Colonic mucosa (tissue), 4 donors: Measurements from ENCODE around the gene AUTS2. TPM values are rescaled to one million over a fixed set of nuclear protein-coding genes. Genes with fewer than 3 reads are reported as not detected.

Experiments
- DNase-seq: peaks from one replicate; pipeline ENCODE4 v3.0.0-alpha.2; 2020
- H3K27ac ChIP-seq: fragments of 200-600 bp; one replicate; pipeline ENCODE4 v1.8.0; 2021
- H3K27me3 ChIP-seq: fragments of 200-600 bp; one replicate; pipeline ENCODE4 v1.8.0; 2021
- H3K36me3 ChIP-seq: fragments of 200-600 bp; one replicate; pipeline ENCODE4 v1.8.0; 2021
- H3K4me1 ChIP-seq: fragments of 200-600 bp; one replicate; pipeline ENCODE4 v1.8.0; 2021; ENCODE audit warnings: mild to moderate bottlenecking
- H3K4me3 ChIP-seq: fragments of 200-600 bp; one replicate; pipeline ENCODE4 v1.8.0; 2021
- H3K9ac ChIP-seq, 2 donors: one replicate each; pipeline ENCODE4 v1.7.0; 2013; ENCODE audit warnings: control low read depth in 2 of 2, low read depth in 2 of 2, low read length in 2 of 2
- H3K9me3 ChIP-seq: fragments of 200-600 bp; one replicate; pipeline ENCODE4 v1.8.0; 2021
- CTCF ChIP-seq: fragments of 200-600 bp; IDR thresholded peaks from one replicate; pipeline ENCODE4 v1.8.0; 2022; ENCODE audit warnings: antibody characterized with exemption, mild to moderate bottlenecking
- intact Hi-C: fragments of 100-400 bp; cut with DNase I; formaldehyde crosslinking; loops from one replicate; pipeline ENCODE4 v1.14.1; 2022
- total RNA-seq, 2 donors: library from RNA; stranded (reverse); fragmentation: NEBNext Ultra II Directional in 1 of 2; extraction: Animal tissue kit (Norgen Biotek cat#: 25700) in 1 of 2; gene quantifications; one replicate each; pipeline ENCODE4 v1.2.1, GENCODE V29; 2021
- donor health status: healthy.
- donor health status: DM: no; HTN: no; CAD: no.
- donor health status: DM: no; HTN: no; CAD: no.

The AUTS2 gene
- total RNA-seq, 2 donors from 2014 or later: 39.8 to 42.3 TPM

DNA sequence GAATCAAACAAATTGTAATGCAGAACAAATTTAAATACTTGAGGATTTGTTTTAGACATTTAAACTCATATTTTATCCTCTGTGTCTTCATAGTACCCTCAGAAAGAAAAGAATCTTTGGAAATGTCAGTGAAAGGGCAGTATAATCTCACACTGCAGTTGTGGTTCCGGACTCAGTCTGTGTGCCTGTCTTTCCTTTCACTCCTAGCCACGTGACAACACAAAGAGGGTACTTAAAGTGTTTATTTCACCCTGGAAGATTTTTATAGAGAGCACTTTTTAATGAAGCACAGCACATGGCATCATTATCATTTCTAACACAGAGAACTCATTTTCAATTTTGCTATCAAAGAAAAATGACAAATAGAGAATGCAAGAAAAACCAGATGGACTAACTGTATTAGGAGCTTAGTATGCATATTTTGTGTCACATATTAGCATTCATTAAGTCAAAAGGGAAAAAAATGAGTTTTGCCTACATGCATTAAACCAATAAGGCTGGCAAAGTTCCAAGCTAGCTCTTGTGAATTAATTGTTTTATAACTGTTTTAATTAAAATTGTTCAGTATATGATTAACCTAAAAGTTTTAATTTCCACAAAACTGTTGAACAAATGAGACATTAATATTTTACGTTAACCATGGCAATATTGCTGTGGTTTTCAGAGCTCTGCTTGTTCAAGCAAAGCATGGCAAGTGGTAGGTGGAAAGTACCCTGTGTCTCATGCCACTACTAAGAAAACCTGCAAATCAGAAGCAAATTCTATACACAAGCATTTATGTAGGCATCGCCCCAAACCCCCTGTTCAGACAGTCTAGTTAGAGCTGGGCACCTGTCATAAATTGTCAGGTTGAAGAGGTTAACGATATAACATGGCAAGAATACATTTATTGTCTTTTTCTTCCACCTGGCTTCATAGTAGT lies 65.9 kb downstream of the AUTS2 start:
- no peak for TF ChIP-seq CTCF
- intact Hi-C loops: no loop called here

DNA sequence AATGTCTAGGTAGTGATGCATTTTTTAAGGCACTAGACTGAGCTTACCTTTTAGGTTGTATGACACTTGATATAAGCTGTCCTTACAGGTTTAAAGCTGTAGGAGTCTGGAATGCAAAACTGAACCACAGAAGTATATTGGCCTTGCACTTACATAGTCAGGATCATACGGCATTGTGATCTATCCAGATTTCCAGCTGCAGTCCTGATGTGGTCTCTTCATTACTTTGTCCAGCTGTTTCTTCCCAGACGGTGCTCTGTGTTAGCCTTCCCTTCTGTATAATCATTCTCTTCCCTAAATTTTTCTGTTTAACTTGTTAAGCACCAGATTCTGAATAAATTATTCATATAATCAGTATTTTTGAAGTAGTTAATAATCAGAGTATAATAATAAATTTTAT lies 67.1 kb downstream of the AUTS2 start:
- no peak overlapping the region for H3K27ac ChIP-seq
- DNase-seq: no peak
- intact Hi-C loops: no loop called here
- H3K9me3 ChIP-seq: no peaks in the 10 kb centered on the region
- no peak overlapping the region for H3K9ac ChIP-seq
- no peak overlapping the region for H3K4me3 ChIP-seq
- no peaks in the 10 kb centered on the region for H3K27me3 ChIP-seq
- H3K36me3 ChIP-seq: no peaks in the 10 kb centered on the region
- no peak for TF ChIP-seq CTCF
- no peaks in the 10 kb centered on the region for H3K4me1 ChIP-seq

More for the DNA sequence above, 65.9 kb downstream of the AUTS2 start:
- no peaks in the 10 kb centered on the region for H3K9me3 ChIP-seq
- no peaks in the 10 kb centered on the region for H3K4me1 ChIP-seq
- no peak overlapping the region for H3K27ac ChIP-seq
- H3K4me3 ChIP-seq: no peak overlapping the region
- no peaks in the 10 kb centered on the region for H3K27me3 ChIP-seq
- DNase-seq: no peak
- no peak overlapping the region for H3K9ac ChIP-seq
- no peaks in the 10 kb centered on the region for H3K36me3 ChIP-seq

DNA sequence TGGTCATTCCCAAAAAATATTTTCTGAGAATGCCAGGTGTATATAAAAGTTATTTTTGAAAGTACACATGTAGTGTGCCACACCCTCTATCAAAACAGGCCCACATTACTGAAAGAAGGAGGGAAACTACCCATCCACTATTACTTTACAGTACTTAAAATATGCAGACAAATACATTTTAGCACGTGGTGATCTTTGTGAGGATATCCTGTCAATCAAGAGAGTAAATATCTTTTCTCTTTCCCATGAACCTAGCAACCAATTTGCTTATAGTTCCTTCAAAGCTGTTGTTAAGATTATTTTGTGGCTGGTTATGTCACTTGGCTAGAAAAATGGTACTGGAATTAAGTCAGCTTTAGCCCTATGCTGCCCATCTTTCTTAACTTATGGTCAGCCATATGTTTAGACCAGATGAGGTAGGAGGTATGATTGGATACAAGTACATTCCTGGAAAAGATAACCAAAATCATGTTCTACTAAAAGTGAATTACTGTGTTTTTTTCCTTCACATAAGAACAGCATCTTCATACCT lies 70.1 kb downstream of the AUTS2 start:
- H3K4me1 ChIP-seq: no peaks in the 10 kb centered on the region
- H3K27me3 ChIP-seq: no peaks in the 10 kb centered on the region
- H3K9ac ChIP-seq: no peak overlapping the region
- H3K36me3 ChIP-seq: no peaks in the 10 kb centered on the region
- no peak for TF ChIP-seq CTCF
- H3K4me3 ChIP-seq: no peak overlapping the region
- no peak overlapping the region for H3K27ac ChIP-seq
- H3K9me3 ChIP-seq: no peaks in the 10 kb centered on the region
- intact Hi-C loops: no loop called here
- no peak for DNase-seq

DNA sequence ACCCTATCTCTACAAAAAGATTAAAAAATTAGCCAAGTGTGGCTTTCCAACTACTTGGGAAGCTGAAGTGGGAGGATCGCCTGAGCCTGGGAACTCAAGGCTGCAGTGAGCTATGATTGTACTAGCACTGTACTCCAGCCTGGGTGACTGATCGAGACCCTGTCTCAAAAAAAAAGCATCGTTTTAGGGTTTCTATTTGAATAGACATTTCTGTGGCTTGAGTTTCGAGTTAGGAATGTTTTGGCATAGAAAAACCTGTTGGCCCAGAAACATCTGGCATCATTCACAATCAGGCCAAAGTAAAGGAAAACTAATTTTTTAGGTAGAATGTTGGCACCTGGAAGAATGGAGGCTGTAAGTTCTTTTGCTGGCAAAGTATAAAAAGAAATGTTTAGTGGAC lies 72.4 kb downstream of the AUTS2 start:
- H3K9me3 ChIP-seq: no peaks in the 10 kb centered on the region
- DNase-seq: no peak
- no peak for TF ChIP-seq CTCF
- no peak overlapping the region for H3K9ac ChIP-seq
- intact Hi-C loops: no loop called here
- no peaks in the 10 kb centered on the region for H3K36me3 ChIP-seq
- no peaks in the 10 kb centered on the region for H3K4me1 ChIP-seq
- no peak overlapping the region for H3K27ac ChIP-seq
- no peak overlapping the region for H3K4me3 ChIP-seq
- no peaks in the 10 kb centered on the region for H3K27me3 ChIP-seq

GRCh38 chr7:69673074-69673473 lies 74.8 kb downstream of the AUTS2 start:
- H3K9ac ChIP-seq: no peak overlapping the region
- H3K4me1 ChIP-seq: no peaks in the 10 kb centered on the region
- H3K27ac ChIP-seq: no peak overlapping the region
- no peaks in the 10 kb centered on the region for H3K9me3 ChIP-seq
- intact Hi-C loops: no loop called here
- no peak for TF ChIP-seq CTCF
- DNase-seq: no peak
- no peaks in the 10 kb centered on the region for H3K27me3 ChIP-seq
- no peak overlapping the region for H3K4me3 ChIP-seq
- H3K36me3 ChIP-seq: no peaks in the 10 kb centered on the region
